ENCODE data around the gene ULK2. TPM values are rescaled to one million over a fixed set of nuclear protein-coding genes. Genes with fewer than 3 reads are reported as not detected.

ULK2 gene
- 2.9 and 7.4 TPM in 2 replicates for total RNA-seq
- 2.3 TPM for total RNA-seq (2013)
- 1.2 and 2.0 TPM in 2 replicates for polyA plus RNA-seq
- polyA minus RNA-seq = 2.3 and 3.0 TPM in 2 replicates

DNA sequence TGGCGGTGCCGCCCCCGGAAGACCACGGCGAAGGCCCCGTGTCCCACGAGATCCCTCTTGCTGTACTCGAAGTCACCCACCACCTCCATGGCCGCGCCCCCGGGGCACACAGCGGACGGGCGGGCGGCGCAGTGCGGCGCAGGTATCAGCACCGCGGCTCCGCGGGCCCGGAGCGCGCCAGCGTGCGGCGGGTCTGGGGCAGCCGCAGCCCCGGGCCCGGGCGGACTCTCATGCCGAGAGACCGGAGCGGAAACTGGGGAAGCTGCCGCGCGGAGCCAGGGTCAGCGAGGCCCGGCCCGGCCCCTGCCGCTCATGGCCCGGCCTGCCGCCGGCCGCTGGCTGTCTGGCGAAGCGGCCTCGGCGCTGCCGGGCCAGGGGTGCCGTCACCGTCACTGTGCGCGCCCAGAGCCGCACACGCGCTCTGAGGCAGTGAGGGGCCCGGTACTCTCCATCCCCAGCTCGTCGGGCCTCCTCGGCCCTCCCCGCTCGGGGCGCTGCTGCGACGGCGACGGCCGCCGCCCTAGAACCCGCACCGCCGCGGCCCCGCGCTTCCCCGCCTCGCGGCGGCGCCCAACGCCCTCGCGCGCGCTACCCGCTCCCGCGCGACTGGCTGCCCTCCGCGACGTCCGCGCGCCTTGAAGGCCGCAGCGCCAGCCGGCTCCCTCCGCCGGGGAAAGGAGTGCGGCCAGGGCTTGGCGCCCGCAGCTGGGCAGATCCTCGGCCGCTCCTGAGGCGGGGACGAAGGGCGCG, at the start of gene ULK2:
Gene ULK2 (minus strand): TSS at position 608 of the 750 bp plus-strand sequence. CDS start 519 bp downstream, at position 89.
- Mint-ChIP-seq H3K9me3 (ENCODE audit: insufficient read depth) (no peaks in the 10 kb centered on the region), H3K27ac (peak within 1 kb of the TSS; percentile 59), H3K27me3 (peaks cover 13% of the 10 kb centered on the region), H3K4me3 (peak within 1 kb of the TSS; percentile 83), H3K4me1 (peaks cover 6% of the 10 kb centered on the region)
- DNase-seq (peak; percentile 66), ATAC-seq (ENCODE audit: low read depth) (peak; percentile 75)
- H3K4me2 ChIP-seq (replicated peaks; ENCODE audit: low read depth, low read length, poor library complexity, severe bottlenecking) = peak within 1 kb of the TSS; percentile 97
- intact Hi-C loops (cut with micrococcal nuclease) = no loop called here
- H3K79me2 ChIP-seq (ENCODE audit: control insufficient read depth, insufficient read depth, low read length) = no peaks in the 10 kb centered on the region
- peaks cover 5 to 6% of the 10 kb centered on the region in 2 donors for H3K4me1 ChIP-seq (ENCODE audit: control insufficient read depth in 2 of 2, insufficient read depth in 2 of 2, low read length in 2 of 2)
- H3K9me3 ChIP-seq (ENCODE audit: control extremely low read depth in 1 of 3, control insufficient read depth in 2 of 3, insufficient read depth in 1 of 3, low read length in 2 of 3) = no peaks in the 10 kb centered on the region
- no peak for TF ChIP-seq EZH2 (IDR thresholded peaks at IDR 0.05; ENCODE audit: borderline replicate concordance, insufficient read depth, low read depth, low read length, poor library complexity, severe bottlenecking)
- TF ChIP-seq, protein P1, sequence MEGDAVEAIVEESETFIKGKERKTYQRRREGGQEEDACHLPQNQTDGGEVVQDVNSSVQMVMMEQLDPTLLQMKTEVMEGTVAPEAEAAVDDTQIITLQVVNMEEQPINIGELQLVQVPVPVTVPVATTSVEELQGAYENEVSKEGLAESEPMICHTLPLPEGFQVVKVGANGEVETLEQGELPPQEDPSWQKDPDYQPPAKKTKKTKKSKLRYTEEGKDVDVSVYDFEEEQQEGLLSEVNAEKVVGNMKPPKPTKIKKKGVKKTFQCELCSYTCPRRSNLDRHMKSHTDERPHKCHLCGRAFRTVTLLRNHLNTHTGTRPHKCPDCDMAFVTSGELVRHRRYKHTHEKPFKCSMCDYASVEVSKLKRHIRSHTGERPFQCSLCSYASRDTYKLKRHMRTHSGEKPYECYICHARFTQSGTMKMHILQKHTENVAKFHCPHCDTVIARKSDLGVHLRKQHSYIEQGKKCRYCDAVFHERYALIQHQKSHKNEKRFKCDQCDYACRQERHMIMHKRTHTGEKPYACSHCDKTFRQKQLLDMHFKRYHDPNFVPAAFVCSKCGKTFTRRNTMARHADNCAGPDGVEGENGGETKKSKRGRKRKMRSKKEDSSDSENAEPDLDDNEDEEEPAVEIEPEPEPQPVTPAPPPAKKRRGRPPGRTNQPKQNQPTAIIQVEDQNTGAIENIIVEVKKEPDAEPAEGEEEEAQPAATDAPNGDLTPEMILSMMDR (IDR thresholded peaks at IDR 0.05) = no peak
- peak within 1 kb of the TSS; percentile 75 for H3K9ac ChIP-seq (ENCODE audit: low read length)
- H4K20me1 ChIP-seq (ENCODE audit: control insufficient read depth, insufficient read depth, low read length, poor library complexity, severe bottlenecking) = no peaks in the 10 kb centered on the region
- H3K36me3 ChIP-seq (replicated peaks in 1 of 2; ENCODE audit: control extremely low read depth in 1 of 2, control insufficient read depth in 1 of 2, extremely low read depth in 1 of 2, insufficient read depth in 2 of 2, low read length in 1 of 2) = no peaks in the 10 kb centered on the region
- peak within 1 kb of the TSS; percentile 37 to 72 (median 56) for H3K4me3 ChIP-seq (ENCODE audit: control extremely low read depth in 1 of 5, extremely low read depth in 1 of 5, insufficient read depth in 1 of 5, low read depth in 2 of 5, low read length in 4 of 5)
- peak within 1 kb of the TSS; percentile 93 for H2AFZ ChIP-seq (ENCODE audit: insufficient read depth, low read depth, low read length, poor library complexity, severe bottlenecking)
- POLR2A ChIA-PET = no interaction called here
- 2% methylated on average over 111 of the region's 111 CpGs for WGBS (ENCODE audit: insufficient coverage)
- H3K27me3 ChIP-seq (replicated peaks in 1 of 4; ENCODE audit: control extremely low read depth in 1 of 4, control insufficient read depth in 3 of 4, insufficient read depth in 4 of 4, low read length in 3 of 4) = peaks cover 0 to 4% (median 0%) of the 10 kb centered on the region in 4 experiments
- no peak within 1 kb of the TSS for H3K27ac ChIP-seq (ENCODE audit: low read length in 2 of 2)
- CTCF ChIA-PET = no interaction called here

DNA sequence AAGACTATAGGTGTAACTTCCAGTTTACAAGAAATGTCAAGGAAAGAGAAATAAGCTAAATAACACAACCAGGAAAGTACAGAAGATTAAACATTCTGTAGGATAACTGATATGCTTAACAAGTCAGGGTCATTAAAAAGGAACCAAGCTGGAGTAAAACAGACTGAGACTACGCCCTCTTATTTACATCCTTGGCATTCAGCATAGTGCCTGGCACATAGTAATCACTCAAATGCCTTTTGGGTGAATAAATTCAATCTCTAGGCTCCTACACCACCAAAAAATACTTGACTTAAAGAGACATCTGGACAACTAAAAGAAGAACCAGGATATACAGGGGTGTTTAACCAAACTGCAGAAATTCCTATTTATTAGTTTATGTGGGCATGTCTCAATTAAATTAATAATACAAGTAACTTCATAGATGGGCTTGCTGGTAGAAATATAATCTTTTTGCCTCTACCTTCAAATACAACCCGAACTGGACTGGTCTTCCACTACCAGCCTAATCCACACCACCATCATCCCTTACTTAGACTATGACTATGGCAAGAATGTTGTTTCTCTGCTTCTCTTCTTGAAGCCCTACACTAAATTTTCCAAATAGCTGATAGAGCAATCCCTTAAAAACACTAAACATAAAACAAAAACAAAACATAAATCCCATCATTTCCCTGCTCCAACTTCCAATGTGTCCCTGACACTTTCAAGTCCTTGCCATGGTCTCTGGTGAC, 47.7 kb upstream of the ULK2 start:
- ATAC-seq (ENCODE audit: low read depth) (no peak), DNase-seq (no peak)
- no peaks in the 10 kb centered on the region for H3K27me3 Mint-ChIP-seq
- H3K4me2 ChIP-seq (replicated peaks; ENCODE audit: low read depth, low read length, poor library complexity, severe bottlenecking) = no peak overlapping the region
- no peaks in the 10 kb centered on the region for H3K9me3 Mint-ChIP-seq (ENCODE audit: insufficient read depth)
- no peak overlapping the region for H3K4me3 Mint-ChIP-seq
- H3K36me3 ChIP-seq (replicated peaks in 1 of 2; ENCODE audit: control extremely low read depth in 1 of 2, control insufficient read depth in 1 of 2, extremely low read depth in 1 of 2, insufficient read depth in 2 of 2, low read length in 1 of 2) = peaks cover 13 to 61% of the 10 kb centered on the region in 2 experiments
- no peaks in the 10 kb centered on the region for H3K79me2 ChIP-seq (ENCODE audit: control insufficient read depth, insufficient read depth, low read length)
- H3K4me1 ChIP-seq (ENCODE audit: control insufficient read depth in 2 of 2, insufficient read depth in 2 of 2, low read length in 2 of 2) = no peaks in the 10 kb centered on the region
- H3K27ac ChIP-seq (ENCODE audit: low read length in 2 of 2) = no peak overlapping the region
- CTCF ChIA-PET = no interaction called here
- no peaks in the 10 kb centered on the region for H3K4me1 Mint-ChIP-seq
- no peaks in the 10 kb centered on the region for H3K9me3 ChIP-seq (ENCODE audit: control extremely low read depth in 1 of 3, control insufficient read depth in 2 of 3, insufficient read depth in 1 of 3, low read length in 2 of 3)
- intact Hi-C loops (cut with micrococcal nuclease) = no loop called here
- TF ChIP-seq, protein P1 (IDR thresholded peaks at IDR 0.05) = no peak
- no peak for TF ChIP-seq EZH2 (IDR thresholded peaks at IDR 0.05; ENCODE audit: borderline replicate concordance, insufficient read depth, low read depth, low read length, poor library complexity, severe bottlenecking)
- H3K27me3 ChIP-seq (replicated peaks in 1 of 4; ENCODE audit: control extremely low read depth in 1 of 4, control insufficient read depth in 3 of 4, insufficient read depth in 4 of 4, low read length in 3 of 4) = no peaks in the 10 kb centered on the region
- H3K27ac Mint-ChIP-seq = no peak overlapping the region
- H3K9ac ChIP-seq (ENCODE audit: low read length) = no peak overlapping the region
- H4K20me1 ChIP-seq (ENCODE audit: control insufficient read depth, insufficient read depth, low read length, poor library complexity, severe bottlenecking) = no peaks in the 10 kb centered on the region
- no peak overlapping the region for H2AFZ ChIP-seq (ENCODE audit: insufficient read depth, low read depth, low read length, poor library complexity, severe bottlenecking)
- WGBS (ENCODE audit: insufficient coverage) = 100% methylated on average over 2 of the region's 2 CpGs
- POLR2A ChIA-PET = no interaction called here
- no peak overlapping the region for H3K4me3 ChIP-seq (ENCODE audit: control extremely low read depth in 1 of 5, extremely low read depth in 1 of 5, insufficient read depth in 1 of 5, low read depth in 2 of 5, low read length in 4 of 5)

All from B cell (primary cell).